NCI-H2107 treated with DMSO at 0.1 percent for 48 hours (cell line): ENCODE data around the gene TACC2.

Experiments
- DNase-seq: peaks from one replicate; lab custom pipeline; 2025; ENCODE audit not compliant: unreplicated experiment; lab: John Stamatoyannopoulos, UW

TACC2 gene

DNA sequence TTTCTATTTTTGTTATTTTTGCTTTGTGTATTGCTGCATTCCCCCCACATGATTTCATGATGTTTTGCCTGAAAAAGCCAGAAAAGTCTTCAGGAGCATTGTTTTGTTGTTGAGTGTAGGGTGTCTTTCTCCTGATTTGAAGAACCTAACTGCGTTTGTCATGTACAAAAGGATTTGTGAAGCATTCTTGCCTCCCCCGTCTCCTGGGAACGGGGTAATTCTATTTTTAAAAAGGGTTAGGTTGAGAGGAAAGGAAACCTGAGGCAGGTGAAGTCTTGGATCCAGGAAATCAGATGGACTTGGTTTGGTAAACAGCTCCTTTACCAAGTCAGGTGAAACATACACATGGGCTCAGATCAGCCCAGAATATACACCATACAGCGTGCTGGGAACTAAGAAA lies 256.2 kb downstream of the TACC2 start:
- no peak for DNase-seq

DNA sequence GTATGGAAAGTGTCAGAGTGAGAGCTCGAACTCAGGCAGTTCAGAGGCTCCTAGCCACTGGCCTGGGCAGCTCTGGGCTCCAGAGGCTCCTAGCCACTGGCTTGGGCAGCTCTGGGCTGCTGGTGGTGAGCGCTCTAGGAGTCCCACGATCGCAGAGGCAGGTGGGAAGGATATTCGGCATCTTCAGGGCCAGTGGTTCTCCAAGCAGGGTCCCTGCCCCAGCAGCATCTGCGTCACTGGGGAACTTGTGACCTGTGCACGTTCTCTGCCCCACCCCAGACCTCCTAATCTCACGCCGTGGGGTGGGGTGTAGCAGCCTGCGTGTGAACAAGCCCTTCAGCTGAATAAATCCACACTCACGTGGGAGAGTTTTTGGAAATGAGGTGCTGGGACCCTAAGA lies 256.9 kb downstream of the TACC2 start:
- DNase-seq, result no peak

DNA sequence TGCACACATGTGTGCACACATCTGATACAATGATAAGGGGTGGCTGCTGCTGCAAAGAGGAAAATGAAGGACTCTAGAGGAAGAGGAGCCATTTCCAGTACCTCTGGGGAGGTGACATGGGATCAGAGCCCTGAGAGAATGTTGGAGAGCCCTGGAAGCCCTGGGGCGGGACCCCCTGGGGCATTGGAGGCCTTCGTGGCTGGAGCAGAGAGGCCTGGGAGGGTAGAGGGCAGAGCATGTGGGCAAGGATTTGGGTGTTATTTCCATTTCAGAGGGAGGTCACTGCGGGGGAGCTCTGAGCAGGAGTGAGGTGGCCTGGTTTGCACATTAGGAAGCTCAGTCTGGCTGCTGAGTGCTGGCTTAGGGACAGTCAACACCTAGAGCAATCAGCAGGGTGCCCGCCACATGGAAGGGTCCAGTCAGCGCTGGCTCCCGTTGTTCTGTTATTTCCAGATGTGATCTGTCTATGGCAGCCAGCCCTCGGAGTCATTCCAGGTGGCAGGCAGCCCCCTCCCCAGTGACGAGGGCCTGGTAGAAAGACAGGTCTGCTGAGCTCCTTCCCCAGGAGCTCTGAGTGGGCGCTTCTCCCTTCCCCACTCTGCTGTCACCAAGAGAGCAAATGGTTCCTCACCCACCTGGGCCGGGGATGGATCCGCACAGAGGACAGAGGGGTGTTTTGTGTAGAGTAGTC lies 258.0 kb downstream of the TACC2 start:
- DNase-seq, result no peak

DNA sequence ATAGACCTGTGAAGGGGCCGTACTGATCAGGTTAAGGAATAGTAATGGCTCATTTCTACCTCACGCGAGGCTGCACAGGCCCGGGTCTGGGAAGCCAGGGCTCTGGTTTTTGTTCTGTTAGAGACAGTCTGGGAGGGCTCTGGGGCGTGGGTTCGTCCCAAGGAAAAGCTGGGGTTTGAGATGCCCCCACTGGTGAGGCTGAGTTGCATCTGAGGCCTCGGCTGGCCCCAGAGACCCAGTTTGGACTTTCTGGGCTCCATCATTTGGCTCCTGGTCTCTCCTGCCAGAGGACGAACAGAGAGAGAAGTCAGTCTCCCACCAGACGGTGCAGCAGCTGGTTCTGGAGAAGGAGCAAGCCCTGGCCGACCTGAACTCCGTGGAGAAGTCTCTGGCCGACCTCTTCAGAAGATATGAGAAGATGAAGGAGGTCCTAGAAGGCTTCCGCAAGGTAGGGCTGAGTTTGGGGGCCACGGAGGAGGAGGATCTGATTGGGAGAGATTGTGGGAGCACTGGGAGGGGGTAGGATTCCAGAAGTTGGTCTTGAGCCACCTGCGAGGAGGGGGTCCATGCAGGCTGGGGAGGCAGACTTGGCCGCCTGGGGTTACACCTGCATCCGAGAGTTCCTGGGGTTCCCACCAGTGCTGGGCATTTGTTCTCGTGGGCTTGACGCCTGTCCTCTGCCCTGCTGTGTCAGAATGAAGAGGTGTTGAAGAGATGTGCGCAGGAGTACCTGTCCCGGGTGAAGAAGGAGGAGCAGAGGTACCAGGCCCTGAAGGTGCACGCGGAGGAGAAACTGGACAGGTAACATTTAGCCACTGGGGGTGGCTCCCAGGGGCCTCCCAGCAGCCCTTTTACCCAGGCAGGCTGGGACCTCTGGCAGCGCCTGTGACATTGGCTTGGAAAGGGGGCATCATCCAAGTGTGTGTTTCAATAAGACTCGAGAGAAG lies 259.7 kb downstream of the TACC2 start:
- DNase-seq, result no peak

DNA sequence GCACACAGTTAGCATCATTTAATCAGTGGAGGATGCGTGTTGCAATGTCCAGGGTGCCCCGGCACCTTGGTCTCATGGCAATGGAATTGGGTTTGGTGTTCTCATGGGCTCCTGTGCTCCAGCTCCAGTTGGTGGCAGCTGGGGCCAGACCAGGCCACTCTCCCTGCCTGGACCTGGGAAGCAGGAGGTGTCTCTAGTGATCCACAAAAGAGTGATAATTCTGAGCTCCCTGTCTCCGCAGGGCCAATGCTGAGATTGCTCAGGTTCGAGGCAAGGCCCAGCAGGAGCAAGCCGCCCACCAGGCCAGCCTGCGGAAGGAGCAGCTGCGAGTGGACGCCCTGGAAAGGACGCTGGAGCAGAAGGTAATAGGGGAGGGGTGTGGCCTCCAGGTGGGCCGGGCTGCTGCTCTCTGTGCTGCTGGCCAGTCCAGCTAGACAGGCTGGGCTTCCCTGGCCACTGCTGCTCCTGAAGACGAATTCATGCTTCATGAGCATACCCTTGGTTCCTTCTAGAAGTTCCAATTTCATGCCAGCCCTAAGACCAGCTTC lies 260.4 kb downstream of the TACC2 start:
- DNase-seq, result no peak

DNA sequence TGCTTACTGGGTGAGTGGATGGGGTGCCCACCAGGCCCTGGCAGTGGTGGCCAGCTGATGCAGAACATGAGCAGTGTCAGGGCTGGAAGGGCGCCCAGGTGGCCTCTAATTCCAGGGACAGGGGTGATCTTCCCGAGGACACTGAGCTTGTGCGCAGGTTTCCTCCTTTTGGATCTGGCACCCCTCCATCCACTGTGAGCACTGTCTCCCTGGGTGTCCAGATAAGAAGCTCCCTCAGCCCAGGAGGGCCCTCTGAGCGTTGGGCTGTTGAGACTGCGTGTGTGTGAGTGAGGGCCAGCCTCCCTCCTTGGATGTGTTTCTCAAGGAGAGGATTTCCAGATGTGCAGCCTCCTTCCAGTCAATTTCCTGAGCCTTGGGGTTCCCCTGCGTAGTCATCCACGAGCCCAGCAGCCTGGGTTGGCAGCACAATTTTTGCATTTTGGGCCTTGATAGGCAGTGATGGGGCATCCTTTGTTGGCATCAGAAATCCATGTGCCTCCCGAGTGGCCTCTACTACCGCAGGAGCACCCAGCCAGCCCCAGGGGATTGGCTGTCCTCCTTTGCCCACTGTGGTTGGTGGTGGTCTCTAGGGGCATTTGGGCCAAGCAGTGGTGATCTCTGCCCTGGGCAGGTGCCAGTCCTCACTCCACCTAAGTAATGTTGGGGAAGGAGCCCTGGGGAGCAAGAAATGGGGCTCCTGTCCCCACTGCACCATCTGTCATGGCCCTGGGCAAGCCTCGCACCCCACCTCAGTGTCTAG lies 261.2 kb downstream of the TACC2 start:
- DNase-seq, result no peak

DNA sequence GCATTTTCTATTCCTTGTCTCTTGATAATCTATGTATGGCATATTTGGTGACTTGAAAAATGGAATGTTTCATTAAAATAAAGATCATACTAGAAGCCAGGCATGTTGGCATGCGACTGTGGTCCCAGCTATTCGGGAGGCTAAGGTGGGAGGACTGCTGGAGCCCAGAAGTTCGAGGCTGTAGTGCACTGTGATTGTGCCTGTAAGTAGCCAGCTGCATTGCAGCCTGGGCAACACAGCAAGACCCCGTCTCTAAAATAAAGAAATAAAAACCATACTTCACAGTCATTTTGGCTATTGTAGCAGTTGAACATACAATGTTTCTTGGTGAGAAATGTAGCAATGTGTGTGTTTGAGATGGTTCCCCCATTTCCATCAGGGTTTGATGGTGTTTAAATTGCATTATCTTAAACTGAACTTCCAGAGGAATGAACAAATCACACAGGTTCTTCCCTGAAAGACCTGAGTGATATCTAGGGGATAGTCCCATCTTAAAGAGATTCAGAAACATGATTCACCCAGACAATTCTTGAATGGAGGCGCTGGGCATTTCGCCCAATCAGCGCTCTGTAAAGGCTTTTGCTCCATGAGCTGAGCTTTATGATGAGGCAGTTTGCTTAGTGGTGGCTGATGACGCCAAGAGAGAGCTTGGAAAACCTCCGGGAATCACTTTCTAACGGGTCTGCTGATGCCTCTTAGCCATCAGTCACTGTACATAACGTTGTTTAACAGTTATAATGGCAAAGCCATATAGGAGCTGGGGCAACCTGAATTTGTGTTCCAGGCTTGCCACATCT lies 262.7 kb downstream of the TACC2 start:
- DNase-seq, result no peak

DNA sequence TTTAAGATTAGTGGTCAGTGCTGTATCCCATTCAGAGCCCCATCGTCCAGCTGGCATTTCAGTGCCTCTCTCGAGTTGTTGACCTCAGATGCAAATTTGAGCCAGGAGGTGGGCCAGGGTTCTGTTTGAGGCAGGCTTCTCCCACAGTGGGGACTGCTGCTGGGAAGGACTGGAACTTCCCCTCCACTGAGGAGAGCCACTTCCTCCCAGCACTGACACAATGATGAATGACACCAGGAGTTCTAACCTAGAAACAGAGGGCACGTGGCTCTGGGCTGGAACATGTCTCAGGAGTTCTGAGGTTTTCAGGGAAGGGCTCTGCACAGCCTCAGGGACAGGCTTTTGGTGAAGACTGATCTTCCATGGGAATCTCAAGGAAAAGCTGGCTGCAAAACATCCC lies 263.8 kb downstream of the TACC2 start:
- DNase-seq, result no peak

DNA sequence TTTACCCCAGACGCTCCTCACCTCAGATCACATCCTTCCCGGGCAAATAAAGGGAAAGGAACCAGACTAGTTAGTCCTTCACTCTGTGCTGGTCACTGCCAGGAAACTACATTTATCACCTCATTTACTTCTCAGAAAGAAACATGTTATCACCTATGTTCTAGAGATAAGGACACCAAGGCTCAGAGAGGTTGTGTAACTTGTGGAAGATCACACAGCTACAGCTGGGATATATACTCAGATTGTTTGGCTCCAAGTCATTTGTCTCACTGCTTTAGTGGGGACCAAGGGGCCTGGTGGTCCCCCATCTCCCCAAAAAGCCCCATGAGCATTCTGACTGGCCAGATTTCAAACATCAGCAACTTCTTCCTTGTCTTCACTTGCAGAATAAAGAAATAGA lies 264.6 kb downstream of the TACC2 start:
- DNase-seq, result no peak

DNA sequence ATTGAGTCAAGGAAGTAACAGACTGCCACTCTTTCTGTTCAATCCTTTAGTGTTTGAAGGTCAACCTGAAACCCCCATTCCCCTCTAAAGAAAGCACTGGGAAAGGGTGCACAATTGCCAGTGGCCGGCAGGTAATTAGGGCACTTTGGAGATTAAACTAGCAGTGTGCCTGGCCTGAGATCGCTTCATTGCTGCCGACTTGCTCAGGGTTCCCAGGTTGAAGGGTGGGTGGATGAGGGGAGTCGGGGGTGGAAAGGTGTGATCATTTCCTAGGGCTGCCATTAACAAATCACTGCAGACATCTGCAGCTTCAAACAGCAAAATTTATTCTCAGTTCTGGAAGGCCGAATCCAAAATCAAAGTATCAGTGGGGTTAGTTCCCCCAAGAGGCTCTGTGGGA lies 265.9 kb downstream of the TACC2 start:
- DNase-seq, result no peak

DNA sequence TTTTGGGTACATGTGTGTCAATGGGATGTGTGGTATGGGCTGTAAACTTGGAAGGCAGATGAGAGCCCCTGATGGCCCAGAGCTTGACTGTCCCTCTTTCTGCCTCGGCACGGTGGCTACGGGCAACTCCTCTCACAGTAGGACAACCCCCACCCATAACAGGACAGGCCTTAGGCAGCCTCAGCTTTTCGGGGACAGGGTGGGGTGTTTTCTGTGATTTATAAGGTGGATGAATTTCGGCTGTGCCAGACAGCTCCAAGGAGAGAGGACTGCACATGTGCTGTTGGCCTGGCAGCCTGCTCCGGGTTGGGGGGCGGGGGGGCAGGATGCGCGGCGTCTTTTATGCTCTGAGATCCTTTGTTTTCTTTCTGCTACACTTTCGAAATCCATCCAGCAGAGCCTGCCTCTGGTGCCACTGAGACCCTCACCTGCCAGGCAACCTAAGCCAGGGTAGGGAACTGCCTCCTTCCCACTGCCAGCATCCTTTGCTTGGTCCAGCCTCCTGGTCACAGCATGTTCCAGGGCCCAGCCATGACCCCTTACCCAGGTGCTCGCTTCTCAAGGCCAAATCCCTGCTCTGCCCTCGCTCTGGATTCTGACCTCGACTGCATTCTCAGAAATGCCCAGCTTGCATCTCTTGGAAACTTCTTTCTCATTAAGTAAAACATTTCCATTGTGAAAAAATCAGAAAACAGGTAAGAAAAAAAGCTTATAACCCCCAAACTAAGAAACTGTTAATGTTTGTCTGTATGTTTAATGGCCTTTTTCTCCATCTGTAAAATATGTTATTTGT lies 266.7 kb downstream of the TACC2 start:
- DNase-seq, result no peak

DNA sequence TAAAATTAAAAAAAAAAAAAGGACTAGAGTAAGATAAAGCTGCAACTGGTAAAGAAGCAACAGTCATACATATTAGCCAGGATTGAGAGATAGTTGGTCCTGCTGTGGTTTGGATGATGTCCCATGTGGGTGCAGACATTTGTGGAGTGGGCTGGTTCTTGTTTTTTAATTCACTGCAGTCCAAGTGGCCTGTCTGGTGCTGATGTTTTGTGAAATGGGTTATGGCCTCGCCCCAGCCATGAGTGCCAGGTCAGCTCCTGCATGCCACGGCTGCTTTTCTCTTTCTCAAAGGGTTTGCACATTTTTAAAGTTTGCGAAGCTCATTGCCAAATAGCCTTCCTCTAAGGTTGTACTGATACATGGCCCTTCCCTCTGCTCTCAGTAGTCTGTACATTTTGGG lies 268.1 kb downstream of the TACC2 start:
- DNase-seq, result no peak

DNA sequence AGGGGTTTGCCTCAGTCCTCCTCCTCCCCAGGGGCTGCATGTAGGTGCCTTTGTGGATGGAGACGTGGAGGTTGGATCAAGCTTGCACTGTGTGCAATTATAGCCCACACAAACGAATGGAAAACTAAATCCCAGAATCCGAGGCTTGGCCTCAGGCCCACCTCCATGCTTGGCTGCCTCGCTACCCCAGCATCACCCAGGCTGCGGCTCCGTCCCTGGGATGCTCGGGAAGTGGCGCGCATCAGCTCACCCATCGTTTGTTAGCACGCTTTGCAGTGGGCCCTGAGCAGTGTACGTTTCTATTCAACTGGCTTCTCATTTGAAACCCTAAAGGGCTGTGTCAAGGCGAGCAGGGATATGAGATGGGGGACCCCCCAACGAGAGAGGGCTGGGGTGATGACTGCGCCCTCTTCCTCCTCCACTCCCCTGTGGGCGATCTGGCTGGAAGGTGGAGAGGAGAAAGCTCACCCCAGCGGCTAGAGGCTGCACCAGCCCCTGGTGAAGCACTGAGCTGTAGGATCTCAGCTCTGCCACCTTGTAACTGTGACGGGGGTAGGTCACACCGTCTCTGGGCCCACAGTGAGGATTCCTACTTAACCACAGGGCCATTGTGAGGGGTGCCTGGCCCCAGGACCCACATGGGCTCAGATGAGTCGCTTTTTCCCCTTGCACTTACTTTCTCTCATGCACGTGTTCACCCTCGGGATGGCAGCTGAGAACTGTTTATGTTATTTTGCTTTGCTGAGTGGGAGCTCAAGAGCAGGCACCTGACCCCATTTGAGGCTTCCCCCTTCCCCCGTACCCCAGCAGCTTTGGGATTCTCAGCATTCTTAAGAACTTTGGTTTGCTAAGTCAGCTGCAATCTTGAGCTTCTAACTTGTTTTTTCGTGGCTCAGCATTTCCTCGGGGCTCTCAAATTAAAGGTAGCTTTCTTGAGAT lies 269.4 kb downstream of the TACC2 start:
- no peak for DNase-seq

DNA sequence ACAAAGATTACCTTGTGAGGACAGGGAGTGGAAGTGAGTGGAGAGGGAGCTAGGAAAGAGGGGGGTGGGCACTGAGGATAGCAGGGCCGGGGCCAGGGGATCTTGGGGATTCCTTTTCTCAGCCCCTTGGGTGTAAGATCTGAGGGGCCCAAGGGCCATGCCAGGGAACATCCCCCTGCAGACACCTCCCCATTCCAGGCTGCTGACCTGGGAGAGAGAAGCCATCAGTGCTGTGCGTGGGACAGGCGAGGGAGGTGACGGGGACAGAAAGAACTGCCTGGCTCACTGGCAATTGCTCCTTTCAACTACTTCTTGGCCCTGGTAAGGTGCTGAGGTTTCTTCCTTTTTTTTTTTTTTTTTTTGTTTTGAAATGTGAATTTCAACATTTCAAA lies 270.1 kb downstream of the TACC2 start:
- DNase-seq, result no peak

DNA sequence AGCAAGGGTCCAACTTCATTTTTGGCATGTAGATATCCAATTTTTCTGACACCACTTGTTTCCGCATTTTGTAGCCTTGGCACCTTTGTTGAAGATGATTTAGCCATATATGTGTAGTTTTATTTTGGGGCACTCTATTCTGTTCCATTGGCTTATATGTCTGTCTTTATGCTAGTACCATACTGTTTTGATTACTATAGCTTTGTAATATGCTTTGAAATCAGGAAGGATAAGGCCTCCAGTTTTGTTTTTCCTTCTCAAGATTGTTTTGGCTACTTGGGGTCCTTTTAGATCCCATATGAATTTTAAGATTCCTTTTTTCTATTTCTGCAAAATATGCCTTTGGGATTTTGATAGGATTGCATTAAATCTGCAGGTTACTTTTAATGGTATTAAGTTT lies 272.6 kb downstream of the TACC2 start:
- no peak for DNase-seq

DNA sequence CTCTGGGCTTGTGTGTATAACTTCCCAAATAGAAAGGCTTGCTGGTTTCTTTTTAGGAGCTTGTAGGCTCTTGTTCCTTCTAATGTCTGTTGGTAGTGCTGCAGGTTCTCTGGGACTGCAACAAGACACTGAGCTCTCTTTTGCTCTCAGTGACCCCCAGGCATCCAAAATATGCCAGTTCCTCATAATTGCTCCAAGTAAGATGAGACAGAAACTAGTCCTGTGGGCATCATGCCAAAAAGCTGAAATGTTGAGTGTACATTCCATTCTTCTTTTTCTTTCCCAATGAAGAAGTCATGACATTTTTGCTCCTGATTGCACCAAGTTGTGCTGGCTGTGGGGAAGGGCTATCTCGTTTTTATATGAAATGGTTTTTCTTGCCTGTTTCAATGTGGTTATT lies 275.0 kb downstream of the TACC2 start:
- DNase-seq, result no peak

DNA sequence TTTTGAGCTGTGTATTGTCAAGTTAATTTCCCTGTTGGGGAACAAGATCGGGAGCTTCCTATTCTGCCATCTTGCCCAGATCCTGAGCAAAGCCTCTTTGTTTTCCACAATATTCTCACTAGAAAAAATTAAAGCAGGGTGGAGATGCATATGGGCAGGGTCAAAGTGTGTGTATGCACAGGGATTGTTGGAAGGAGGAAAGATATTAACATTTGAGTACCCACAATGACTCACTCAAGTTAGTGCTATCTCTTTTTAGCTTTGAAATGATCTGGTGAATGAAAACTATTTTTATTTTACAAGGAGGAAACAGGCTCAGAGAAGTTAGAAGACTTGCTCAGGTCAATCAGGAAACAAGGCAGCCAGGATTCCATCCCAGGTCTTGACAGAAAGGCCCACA lies 275.5 kb downstream of the TACC2 start:
- no peak for DNase-seq

DNA sequence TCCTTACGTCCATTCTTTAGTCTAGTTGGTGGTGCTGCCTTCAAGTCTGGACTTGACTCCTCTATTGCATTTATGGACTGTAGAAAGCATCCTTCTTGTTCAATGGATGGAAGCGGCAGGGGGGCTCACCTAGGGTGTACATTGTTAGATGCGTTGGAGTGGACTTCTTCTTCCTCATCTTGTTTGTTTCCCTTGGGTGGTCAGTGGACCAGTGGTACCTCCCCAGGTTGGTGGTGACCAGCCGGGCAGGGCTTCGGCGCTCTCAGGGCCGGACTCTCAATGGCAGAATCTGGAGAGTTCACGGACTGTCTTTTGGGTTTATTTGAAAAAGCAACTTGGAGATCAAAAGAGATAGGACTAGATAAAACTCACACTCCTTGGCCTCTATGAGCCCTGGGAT lies 276.0 kb downstream of the TACC2 start:
- DNase-seq, result no peak

DNA sequence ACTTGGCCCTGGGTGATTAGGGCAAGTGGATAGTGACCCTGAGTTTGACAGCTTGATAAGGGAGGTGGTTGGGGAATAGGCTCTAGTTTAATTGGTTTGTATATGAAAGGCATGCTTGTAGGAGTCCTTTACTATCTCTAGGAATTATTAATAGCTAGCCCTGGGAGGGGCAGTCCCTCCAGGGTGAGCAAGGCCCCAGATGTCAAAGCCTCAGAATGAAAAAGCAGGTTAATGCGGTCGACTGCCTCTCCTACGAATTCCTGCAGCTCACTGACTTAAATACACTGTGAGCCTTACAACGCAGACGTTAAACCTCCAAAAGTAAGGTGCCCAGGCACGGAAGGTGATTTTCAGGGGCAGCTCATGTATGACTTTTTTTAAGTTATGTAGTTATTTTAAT lies 276.9 kb downstream of the TACC2 start:
- DNase-seq, result no peak
